GM12878 (cell line): ENCODE measurements around the gene POU6F2.

Experiments used
- CHD2 ChIP-seq: IDR thresholded peaks from 2 replicates; pipeline ENCODE4 v1.6.1; 2011; ENCODE audit warnings: low read depth, low read length, improper control_type of control experiment, borderline replicate concordance
- CREM ChIP-seq: IDR thresholded peaks from 2 replicates; pipeline ENCODE4 v1.6.1; 2014; ENCODE audit warnings: antibody characterized with exemption, low read depth
- EZH2 ChIP-seq: IDR thresholded peaks from 2 replicates; pipeline ENCODE4 v1.6.1; 2012; ENCODE audit warnings: low read depth, mild to moderate bottlenecking, control low read depth, inconsistent platforms, low read length, borderline replicate concordance; ENCODE audit not compliant: control insufficient read depth
- HDAC2 ChIP-seq: fragments of 200-600 bp; sonication (generic); IDR thresholded peaks from 2 replicates; pipeline ENCODE4 v1.6.1; 2017
- JUND ChIP-seq: IDR thresholded peaks from 2 replicates; pipeline ENCODE4 v1.6.1; 2012; ENCODE audit warnings: low read depth, mild to moderate bottlenecking, low read length, improper control_type of control experiment, moderate library complexity
- RFX5 ChIP-seq: IDR thresholded peaks from 2 replicates; pipeline ENCODE4 v1.6.1; 2011; ENCODE audit warnings: low read depth, low read length, improper control_type of control experiment
- TF ChIP-seq, protein P1 (sequence below), 3 experiments: IDR thresholded peaks in 2 of 3; conservative IDR thresholded peaks in 1 of 3; 2 replicates each; pipeline ENCODE4 v1.5.1; 2011; ENCODE audit warnings: low read depth in 3 of 3, low read length in 3 of 3, mild to moderate bottlenecking in 3 of 3, control low read depth in 2 of 3, moderate library complexity in 2 of 3, inconsistent platforms in 1 of 3, mixed read lengths in 1 of 3; ENCODE audit not compliant: control insufficient read depth in 2 of 3, insufficient read depth in 1 of 3; ENCODE audit errors: extremely low read depth in 1 of 3
- TF ChIP-seq, protein P2 (sequence below): IDR thresholded peaks from 2 replicates; pipeline ENCODE4 v1.6.1; 2011; ENCODE audit warnings: borderline replicate concordance, low read depth, mild to moderate bottlenecking, moderate library complexity, mixed read lengths, low read length; ENCODE audit not compliant: insufficient read depth; ENCODE audit errors: extremely low read length
- TF ChIP-seq, protein P3 (sequence below): fragments of 450-650 bp; IDR thresholded peaks from 2 replicates; pipeline ENCODE4 v1.6.1; 2017; ENCODE audit warnings: mild to moderate bottlenecking, moderate library complexity

- TF ChIP-seq EZH2: no peak
- TF ChIP-seq, protein P1, sequence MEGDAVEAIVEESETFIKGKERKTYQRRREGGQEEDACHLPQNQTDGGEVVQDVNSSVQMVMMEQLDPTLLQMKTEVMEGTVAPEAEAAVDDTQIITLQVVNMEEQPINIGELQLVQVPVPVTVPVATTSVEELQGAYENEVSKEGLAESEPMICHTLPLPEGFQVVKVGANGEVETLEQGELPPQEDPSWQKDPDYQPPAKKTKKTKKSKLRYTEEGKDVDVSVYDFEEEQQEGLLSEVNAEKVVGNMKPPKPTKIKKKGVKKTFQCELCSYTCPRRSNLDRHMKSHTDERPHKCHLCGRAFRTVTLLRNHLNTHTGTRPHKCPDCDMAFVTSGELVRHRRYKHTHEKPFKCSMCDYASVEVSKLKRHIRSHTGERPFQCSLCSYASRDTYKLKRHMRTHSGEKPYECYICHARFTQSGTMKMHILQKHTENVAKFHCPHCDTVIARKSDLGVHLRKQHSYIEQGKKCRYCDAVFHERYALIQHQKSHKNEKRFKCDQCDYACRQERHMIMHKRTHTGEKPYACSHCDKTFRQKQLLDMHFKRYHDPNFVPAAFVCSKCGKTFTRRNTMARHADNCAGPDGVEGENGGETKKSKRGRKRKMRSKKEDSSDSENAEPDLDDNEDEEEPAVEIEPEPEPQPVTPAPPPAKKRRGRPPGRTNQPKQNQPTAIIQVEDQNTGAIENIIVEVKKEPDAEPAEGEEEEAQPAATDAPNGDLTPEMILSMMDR (IDR thresholded peaks at IDR 0.05 in 2 of 3, conservative IDR thresholded peaks at IDR 0.05 in 1 of 3; ENCODE audit: control insufficient read depth in 2 of 3, extremely low read depth in 1 of 3, insufficient read depth in 1 of 3, low read depth in 3 of 3, low read length in 3 of 3): no peak
- no peak for TF ChIP-seq JUND
- TF ChIP-seq CHD2: no peak
- TF ChIP-seq CREM: no peak
- TF ChIP-seq HDAC2: no peak
- TF ChIP-seq, protein P2, sequence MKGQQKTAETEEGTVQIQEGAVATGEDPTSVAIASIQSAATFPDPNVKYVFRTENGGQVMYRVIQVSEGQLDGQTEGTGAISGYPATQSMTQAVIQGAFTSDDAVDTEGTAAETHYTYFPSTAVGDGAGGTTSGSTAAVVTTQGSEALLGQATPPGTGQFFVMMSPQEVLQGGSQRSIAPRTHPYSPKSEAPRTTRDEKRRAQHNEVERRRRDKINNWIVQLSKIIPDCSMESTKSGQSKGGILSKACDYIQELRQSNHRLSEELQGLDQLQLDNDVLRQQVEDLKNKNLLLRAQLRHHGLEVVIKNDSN: no peak
- no peak for TF ChIP-seq RFX5
- TF ChIP-seq, protein P3, sequence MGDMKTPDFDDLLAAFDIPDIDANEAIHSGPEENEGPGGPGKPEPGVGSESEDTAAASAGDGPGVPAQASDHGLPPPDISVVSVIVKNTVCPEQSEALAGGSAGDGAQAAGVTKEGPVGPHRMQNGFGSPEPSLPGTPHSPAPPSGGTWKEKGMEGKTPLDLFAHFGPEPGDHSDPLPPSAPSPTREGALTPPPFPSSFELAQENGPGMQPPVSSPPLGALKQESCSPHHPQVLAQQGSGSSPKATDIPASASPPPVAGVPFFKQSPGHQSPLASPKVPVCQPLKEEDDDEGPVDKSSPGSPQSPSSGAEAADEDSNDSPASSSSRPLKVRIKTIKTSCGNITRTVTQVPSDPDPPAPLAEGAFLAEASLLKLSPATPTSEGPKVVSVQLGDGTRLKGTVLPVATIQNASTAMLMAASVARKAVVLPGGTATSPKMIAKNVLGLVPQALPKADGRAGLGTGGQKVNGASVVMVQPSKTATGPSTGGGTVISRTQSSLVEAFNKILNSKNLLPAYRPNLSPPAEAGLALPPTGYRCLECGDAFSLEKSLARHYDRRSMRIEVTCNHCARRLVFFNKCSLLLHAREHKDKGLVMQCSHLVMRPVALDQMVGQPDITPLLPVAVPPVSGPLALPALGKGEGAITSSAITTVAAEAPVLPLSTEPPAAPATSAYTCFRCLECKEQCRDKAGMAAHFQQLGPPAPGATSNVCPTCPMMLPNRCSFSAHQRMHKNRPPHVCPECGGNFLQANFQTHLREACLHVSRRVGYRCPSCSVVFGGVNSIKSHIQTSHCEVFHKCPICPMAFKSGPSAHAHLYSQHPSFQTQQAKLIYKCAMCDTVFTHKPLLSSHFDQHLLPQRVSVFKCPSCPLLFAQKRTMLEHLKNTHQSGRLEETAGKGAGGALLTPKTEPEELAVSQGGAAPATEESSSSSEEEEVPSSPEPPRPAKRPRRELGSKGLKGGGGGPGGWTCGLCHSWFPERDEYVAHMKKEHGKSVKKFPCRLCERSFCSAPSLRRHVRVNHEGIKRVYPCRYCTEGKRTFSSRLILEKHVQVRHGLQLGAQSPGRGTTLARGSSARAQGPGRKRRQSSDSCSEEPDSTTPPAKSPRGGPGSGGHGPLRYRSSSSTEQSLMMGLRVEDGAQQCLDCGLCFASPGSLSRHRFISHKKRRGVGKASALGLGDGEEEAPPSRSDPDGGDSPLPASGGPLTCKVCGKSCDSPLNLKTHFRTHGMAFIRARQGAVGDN: no peak
These were observed 453.4 kb downstream of the POU6F2 start for GRCh38 chr7:39430909-39431641.
